HG03442 (cell line): ENCODE measurements around the gene SH3RF3.

Experiments
- ATAC-seq: cut with Tn5 transposase; IDR thresholded peaks from one replicate; pipeline ENCODE4 v1.9.1; 2021; ENCODE audit warnings: mild to moderate bottlenecking, moderate library complexity; ENCODE audit not compliant: unreplicated experiment

SH3RF3 gene

DNA sequence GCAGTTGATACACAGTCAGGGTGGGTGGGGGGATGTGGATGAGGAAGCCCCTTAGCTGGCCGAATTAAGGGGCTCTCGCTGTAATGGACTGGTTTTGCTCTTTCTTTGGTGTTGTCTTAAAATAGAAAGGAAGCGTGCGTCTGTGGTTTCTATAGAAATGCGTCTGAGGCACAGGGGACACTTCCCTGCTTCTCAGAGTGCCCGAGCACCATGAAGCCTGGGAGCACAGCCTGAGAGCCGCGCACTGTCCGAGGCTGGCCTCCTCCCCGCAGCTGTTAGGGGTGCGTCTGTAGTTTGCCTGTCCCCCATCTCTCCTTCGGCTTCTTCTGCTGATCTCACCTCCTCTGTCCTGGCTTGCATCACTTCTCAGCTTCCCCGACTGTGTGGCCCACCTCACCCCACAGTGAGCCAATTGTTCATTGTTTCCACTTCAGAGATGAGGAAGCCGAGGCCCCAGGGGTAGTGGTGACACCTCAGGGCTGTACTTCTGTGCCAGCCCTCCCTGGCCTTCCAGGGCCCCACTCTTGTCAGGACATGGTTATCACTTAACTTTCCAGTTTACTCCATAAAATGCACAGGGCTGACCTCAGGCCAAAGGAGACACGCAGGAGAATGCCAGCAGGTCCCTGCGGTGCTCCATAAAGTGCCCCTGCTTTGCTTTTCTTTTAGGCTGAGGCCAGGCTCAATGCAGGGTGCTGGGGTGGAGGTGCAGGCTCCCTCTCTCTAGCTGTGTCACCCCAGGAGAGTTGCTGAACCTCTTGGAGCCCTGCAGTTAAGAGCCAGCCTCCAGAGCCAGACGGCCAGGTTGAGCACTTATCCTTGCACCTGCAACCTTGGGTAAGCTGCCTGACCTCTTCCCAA lies 274.2 kb downstream of the SH3RF3 start:
- ATAC-seq: no peak

DNA sequence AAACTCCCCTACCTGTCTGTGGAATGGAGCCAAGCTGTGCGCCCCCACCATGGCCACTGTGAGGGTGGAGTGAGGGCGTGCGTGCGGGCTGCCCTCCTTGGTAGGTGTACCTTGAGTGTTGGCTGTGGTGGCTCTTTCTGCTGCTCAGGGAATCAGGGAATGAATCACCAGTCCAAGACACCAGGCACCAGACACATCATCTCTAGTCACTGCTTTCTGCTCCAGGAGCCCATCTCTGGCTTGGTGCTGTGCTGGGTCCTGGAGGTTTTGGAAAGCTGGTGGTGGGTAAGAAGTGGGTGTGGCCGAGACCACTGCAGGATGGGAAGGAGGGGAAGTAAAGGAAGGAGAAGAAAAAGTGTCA lies 274.8 kb downstream of the SH3RF3 start:
- no peak for ATAC-seq

- no peak for ATAC-seq
These were observed 275.7 kb downstream of the SH3RF3 start for GRCh38 chr2:109404681-109405080.

DNA sequence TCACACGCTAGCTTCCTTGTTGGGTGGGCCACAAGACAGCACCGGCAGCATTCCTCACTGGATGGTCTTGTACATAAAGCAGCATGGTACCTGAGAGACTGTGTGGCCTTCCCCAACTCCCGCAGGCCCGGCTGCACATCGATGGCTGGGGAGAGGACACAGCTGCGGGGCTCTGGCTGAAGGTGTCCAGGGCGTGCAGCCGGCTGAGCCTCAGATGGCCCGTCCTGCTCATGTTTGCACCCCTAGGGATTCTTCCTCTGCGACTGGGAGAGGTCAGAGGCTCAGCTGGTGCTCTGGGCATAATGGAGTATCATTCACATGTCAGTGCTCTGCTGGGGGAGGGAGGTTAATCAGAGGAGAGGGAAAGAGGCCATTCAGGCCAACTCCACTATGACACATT lies 276.9 kb downstream of the SH3RF3 start:
- ATAC-seq: no peak

DNA sequence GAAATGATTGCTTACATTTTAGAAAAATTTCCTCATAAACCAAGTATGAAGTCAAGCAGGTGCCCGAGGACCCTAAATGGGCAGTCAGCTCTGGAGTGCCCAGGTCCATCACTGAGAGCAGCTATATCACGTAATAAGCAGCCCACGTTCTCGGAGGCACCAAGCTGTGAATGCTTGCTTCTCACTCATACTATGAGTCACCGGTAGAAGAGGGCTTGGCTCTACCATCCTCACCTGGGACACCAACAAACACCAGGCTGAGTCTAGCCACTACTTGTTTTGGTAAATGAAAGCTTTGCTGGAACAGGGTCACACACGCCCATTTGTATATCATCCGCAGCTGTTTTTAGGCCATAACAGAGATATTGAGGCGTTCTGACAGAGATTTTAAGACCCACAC lies 277.3 kb downstream of the SH3RF3 start:
- ATAC-seq: no peak

GRCh38 chr2:109407276-109408042 lies 278.5 kb downstream of the SH3RF3 start:
- no peak for ATAC-seq

- no peak for ATAC-seq
These were observed 279.0 kb downstream of the SH3RF3 start for GRCh38 chr2:109408043-109408335.

- ATAC-seq: no peak
These were observed 280.5 kb downstream of the SH3RF3 start for GRCh38 chr2:109409321-109410038.

- no peak for ATAC-seq
These were observed 281.2 kb downstream of the SH3RF3 start for GRCh38 chr2:109410039-109410815.

- ATAC-seq: no peak
These were observed 282.8 kb downstream of the SH3RF3 start for GRCh38 chr2:109411640-109412325.

DNA sequence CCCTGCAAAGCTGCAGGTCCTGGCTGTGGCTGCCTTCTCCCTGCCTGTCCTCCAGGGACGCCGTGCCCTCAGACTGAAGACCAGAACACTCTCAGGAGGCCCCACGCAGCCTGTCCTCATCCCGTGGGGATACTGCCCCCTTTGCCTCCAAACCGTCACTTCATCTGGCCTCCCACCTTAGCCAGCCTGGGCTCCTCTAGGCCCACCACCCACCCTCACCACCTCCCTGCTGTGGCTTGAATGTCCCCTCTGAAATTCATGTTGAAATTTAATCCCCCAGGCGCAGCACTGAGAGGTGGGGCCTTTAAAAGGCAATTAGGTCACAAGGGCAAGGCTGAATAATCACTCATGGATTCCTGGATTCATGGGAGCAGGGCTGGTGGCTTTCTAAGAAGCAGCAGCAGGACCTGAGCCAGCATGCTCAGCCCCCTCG lies 286.6 kb downstream of the SH3RF3 start:
- ATAC-seq: no peak

DNA sequence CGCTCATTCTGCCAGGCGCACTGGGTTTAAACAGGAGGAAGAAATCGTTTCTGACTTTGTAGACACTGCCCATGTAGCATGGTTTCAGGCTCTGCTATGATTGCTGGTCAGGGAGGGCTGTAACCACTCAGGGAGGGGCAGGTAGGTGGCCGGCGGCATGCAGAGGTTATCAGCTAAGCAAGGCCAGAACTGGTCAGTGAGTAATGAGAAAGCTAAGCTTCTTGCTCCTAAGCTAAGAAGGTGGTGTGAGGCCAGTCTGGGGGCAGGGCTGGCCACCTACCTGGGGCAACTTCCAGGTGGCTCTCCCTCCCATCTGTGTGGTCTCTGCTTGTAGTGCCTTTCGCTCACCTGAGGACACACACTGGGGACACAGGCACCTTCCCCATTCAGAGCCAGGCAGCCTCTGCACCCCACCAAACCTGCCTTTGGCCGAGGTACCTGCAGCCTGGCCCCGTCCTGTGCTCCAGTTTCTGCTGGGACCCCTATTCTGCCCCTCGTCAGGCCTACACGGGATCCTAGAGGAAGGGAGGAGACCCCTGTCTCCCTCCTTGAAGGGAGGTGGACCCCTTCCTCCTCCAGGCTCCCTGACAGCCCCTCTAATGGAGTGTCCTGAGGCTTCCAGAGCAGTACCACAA lies 288.8 kb downstream of the SH3RF3 start:
- ATAC-seq: no peak

DNA sequence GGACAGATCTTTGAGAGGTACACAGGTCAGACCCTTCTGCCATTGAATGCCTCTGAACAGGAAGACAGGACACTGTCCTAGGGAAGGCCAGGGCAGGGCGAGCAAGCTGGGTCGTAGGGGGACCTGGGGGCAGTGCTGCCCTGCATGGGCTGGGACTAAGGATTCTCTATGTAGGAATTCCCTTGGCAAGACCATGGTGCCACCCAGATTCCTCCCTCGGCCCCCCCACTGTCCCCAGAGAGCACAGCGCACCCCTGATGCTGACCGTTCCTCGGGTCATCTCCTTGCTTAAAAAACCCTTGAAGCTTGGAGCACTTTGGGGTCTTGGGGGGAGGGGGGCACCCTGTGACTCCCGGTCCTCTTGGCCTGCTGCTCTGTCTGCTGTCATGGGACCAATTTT lies 289.7 kb downstream of the SH3RF3 start:
- ATAC-seq: no peak

DNA sequence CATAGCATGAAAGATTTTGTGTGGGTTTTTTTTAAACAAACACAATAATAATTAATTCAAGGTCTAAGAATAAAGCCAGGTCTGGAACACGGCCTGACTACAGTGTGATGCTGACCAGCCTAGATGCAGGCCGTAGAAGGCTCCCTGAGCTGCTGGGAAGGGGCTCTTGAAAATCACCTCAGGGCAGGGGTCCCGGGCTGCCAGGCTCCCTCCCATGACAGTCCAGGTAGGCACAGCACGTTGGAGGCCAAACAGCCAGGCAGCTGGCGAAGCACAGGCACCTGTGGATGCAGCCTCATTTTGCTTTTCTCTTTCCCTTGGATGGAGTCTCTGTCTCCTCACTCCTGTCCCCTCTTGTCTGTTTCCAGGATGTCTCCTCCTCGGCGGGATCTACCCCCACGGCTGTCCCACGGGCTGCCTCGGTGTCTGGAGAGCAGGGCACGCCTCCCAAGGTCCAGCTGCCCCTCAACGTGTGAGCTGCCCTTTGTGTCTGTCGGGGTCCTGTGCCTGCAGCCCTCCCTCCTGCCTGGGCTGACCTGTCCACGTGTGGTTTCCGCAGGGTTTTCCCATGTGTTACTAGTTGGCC lies 290.3 kb downstream of the SH3RF3 start:
- no peak for ATAC-seq

- no peak for ATAC-seq
These were observed 291.0 kb downstream of the SH3RF3 start for GRCh38 chr2:109419960-109420370.

DNA sequence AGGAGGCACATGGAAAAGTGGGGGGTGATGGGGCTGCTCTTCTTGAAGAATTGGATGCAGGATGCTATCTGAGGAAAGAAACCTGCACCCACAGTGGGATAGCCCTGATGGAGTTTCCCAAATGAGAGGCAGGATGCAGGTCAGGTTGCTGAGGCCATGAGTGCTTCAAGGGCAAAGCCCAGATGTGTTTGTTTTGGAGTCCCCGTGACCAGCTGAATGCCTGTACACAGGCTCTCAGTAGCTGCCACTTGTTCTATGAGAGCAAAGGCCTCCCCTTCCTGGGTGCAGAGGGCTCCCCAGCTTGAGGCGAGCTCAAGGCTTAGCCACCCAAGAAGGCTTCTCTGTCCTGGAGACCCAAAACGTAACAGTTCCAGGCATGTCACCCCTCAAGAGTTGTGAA lies 292.1 kb downstream of the SH3RF3 start:
- ATAC-seq: no peak

- no peak for ATAC-seq
These were observed 292.6 kb downstream of the SH3RF3 start for GRCh38 chr2:109421642-109422041.

DNA sequence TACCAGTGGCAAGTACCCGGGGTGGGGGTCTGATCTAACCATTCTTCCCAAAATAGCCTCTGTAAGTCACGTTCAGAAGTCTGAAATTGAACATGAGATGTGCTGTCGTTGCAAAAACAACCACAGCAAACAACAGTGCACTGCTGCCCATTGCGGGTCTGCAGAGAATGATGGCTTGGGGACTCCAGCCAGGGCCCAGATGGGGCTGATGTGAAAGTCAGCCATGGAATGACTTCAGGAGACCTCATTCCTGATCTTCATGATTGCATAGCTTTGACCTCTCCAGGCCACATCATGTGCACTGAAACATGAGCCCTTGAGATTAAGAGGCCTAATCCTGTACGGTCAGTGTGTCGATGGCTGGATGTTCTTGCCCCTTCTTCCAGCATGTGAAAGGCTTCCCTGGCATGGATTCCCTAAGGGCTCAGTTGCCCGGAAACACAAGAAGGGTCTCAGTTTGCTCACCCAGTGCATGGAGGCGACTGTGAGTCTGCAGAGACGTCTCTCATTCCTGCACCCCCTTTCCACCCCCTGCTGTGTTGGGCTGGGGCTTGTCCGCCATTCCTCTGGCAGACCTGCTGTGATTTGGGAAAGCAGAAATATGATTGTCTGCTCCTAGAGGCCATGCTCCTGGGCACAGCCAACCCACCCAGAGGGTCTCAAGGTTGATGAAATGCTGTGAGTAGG lies 293.2 kb downstream of the SH3RF3 start:
- ATAC-seq: no peak
